ENCODE results near the gene SHB. TPM values are rescaled to one million over a fixed set of nuclear protein-coding genes. Genes with fewer than 3 reads are reported as not detected.

SHB gene
- polyA plus RNA-seq, 1 donor (not counting 4 experiments of a cell fraction or from before 2014, with no cell fraction given): 10.9 TPM

DNA sequence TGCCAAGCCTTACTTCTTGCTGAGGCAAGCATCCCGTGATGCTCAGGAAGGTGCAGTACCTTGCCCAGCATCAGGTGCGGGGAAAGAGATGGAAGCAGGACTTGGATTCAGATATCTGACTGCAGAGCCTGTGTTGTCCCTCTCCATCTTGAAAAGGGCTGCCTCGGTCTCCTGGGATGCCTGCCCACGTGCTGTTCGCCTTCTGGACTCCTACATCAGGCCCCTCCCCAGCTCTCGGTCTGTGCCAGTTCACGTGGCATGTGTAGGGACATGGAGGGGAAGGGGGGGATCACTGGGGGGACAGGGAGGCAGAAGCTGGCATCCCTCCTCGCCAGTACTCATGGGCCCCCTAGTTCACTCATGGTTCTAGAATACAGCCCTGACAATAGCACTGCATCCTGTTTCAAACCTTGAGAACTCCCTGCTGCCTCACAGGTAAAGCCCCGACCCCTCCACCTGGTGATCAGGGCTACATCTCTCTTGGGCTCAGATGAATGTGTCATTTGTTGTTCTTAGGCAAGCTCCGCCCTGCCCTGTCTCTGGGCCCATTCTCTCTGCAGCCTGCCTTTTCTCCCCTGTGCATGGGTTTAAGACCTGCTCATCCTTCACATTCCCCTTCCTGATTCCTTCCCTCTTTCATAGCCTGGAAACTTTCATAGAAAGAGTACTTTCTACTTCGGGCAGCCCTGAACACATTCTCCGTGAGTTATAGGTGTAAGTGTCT, 126.2 kb downstream of the SHB start:
- Histone ChIP-seq H3K27me3 (ENCODE audit: control insufficient read depth, extremely low read depth, insufficient read depth, low read length) (no peaks in the 10 kb centered on the region), H2AFZ (ENCODE audit: control insufficient read depth, low read length) (no peak overlapping the region), H4K20me1 (ENCODE audit: control insufficient read depth, extremely low read depth, insufficient read depth, low read length) (no peaks in the 10 kb centered on the region), H3K9me1 (ENCODE audit: control insufficient read depth, extremely low read depth, insufficient read depth, low read length) (peaks cover 11% of the 10 kb centered on the region), H3K4me1 (ENCODE audit: control insufficient read depth, extremely low read depth, insufficient read depth, low read length) (peaks cover 50% of the 10 kb centered on the region), H3K4me2 (ENCODE audit: control insufficient read depth, extremely low read depth, insufficient read depth, low read depth, low read length) (peak overlapping the region; percentile 4), H3K9ac (ENCODE audit: control insufficient read depth, extremely low read depth, insufficient read depth, low read length) (no peak overlapping the region), H3K4me3 (ENCODE audit: control insufficient read depth in 2 of 3, extremely low read depth in 1 of 3, insufficient read depth in 2 of 3, low read depth in 1 of 3, low read length in 3 of 3) (no peak overlapping the region), H3K27ac (ENCODE audit: control insufficient read depth, insufficient read depth, low read length) (peak overlapping the region; percentile 63), H3K36me3 (ENCODE audit: control insufficient read depth in 2 of 2, extremely low read depth in 1 of 2, insufficient read depth in 2 of 2, low read length in 2 of 2) (peaks cover 43 to 48% of the 10 kb centered on the region in 2 experiments), H3K9me3 (ENCODE audit: control insufficient read depth, low read depth, low read length) (no peaks in the 10 kb centered on the region), H3K79me2 (ENCODE audit: control insufficient read depth, insufficient read depth, low read length) (peaks cover 3% of the 10 kb centered on the region)
- dilution Hi-C loops (cut with MboI; ENCODE audit: extremely low pct_ligation_motif_present, low sequenced_read_pairs): no loop called here
- no peak for DNase-seq (ENCODE audit: low read depth, low spot score)
- no peak for TF ChIP-seq EZH2 (IDR thresholded peaks at IDR 0.05; ENCODE audit: low read length)
- TF ChIP-seq, protein P1, sequence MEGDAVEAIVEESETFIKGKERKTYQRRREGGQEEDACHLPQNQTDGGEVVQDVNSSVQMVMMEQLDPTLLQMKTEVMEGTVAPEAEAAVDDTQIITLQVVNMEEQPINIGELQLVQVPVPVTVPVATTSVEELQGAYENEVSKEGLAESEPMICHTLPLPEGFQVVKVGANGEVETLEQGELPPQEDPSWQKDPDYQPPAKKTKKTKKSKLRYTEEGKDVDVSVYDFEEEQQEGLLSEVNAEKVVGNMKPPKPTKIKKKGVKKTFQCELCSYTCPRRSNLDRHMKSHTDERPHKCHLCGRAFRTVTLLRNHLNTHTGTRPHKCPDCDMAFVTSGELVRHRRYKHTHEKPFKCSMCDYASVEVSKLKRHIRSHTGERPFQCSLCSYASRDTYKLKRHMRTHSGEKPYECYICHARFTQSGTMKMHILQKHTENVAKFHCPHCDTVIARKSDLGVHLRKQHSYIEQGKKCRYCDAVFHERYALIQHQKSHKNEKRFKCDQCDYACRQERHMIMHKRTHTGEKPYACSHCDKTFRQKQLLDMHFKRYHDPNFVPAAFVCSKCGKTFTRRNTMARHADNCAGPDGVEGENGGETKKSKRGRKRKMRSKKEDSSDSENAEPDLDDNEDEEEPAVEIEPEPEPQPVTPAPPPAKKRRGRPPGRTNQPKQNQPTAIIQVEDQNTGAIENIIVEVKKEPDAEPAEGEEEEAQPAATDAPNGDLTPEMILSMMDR (optimal IDR thresholded peaks at IDR 0.05 in 1 of 3, IDR thresholded peaks at IDR 0.05 in 1 of 3, conservative IDR thresholded peaks at IDR 0.05 in 1 of 3; ENCODE audit: extremely low read depth in 1 of 3, insufficient read depth in 2 of 3, low read length in 3 of 3): no peak
- peak; percentile 69 for FAIRE-seq

DNA sequence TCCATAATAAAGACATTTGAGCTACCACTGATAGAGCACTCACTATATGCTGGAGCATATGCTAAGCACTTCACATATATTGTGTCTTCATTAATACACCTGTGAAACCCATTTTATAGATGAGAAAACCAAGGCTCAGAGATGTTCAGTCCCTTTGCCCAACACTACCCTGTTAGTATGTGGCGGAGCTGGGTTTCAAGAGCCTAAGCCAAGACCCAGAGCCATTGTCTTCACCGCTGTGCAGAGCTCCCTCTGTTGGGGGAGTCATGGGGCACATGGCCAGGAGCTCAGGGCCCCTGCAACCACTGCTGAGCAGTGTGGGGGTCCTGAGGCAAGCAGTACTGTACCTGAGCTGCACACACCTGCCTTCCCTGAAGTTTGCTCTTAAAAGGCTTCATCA, 127.8 kb downstream of the SHB start:
- Histone ChIP-seq H3K4me2 (ENCODE audit: control insufficient read depth, extremely low read depth, insufficient read depth, low read depth, low read length) (no peak overlapping the region), H3K4me3 (ENCODE audit: control insufficient read depth in 2 of 3, extremely low read depth in 1 of 3, insufficient read depth in 2 of 3, low read depth in 1 of 3, low read length in 3 of 3) (no peak overlapping the region), H3K79me2 (ENCODE audit: control insufficient read depth, insufficient read depth, low read length) (peaks cover 6% of the 10 kb centered on the region), H2AFZ (ENCODE audit: control insufficient read depth, low read length) (no peak overlapping the region), H3K9me1 (ENCODE audit: control insufficient read depth, extremely low read depth, insufficient read depth, low read length) (peaks cover 11% of the 10 kb centered on the region), H3K4me1 (ENCODE audit: control insufficient read depth, extremely low read depth, insufficient read depth, low read length) (peaks cover 65% of the 10 kb centered on the region), H3K9ac (ENCODE audit: control insufficient read depth, extremely low read depth, insufficient read depth, low read length) (no peak overlapping the region), H4K20me1 (ENCODE audit: control insufficient read depth, extremely low read depth, insufficient read depth, low read length) (no peaks in the 10 kb centered on the region), H3K36me3 (ENCODE audit: control insufficient read depth in 2 of 2, extremely low read depth in 1 of 2, insufficient read depth in 2 of 2, low read length in 2 of 2) (peaks cover 33 to 43% of the 10 kb centered on the region in 2 experiments), H3K27ac (ENCODE audit: control insufficient read depth, insufficient read depth, low read length) (no peak overlapping the region), H3K27me3 (ENCODE audit: control insufficient read depth, extremely low read depth, insufficient read depth, low read length) (no peaks in the 10 kb centered on the region), H3K9me3 (ENCODE audit: control insufficient read depth, low read depth, low read length) (no peaks in the 10 kb centered on the region)
- DNase-seq (ENCODE audit: low read depth, low spot score) (no peak), FAIRE-seq (no peak)
- dilution Hi-C loops (cut with MboI; ENCODE audit: extremely low pct_ligation_motif_present, low sequenced_read_pairs): no loop called here
- TF ChIP-seq, protein P1 (optimal IDR thresholded peaks at IDR 0.05 in 1 of 3, IDR thresholded peaks at IDR 0.05 in 1 of 3, conservative IDR thresholded peaks at IDR 0.05 in 1 of 3; ENCODE audit: extremely low read depth in 1 of 3, insufficient read depth in 2 of 3, low read length in 3 of 3): no peak
- no peak for TF ChIP-seq EZH2 (IDR thresholded peaks at IDR 0.05; ENCODE audit: low read length)
